Bronchial epithelial cell (primary cell): Measurements from ENCODE around the gene IL22RA1. TPM values are rescaled to one million over a fixed set of nuclear protein-coding genes. Genes with fewer than 3 reads are reported as not detected.

ENCODE experiments used
- DNase-seq: peaks from one replicate; pipeline ENCODE4 v3.0.0-alpha.2; 2010; ENCODE audit warnings: low read depth
- FAIRE-seq: peaks from 2 replicates; lab custom pipeline; 2011; peaks lifted over from hg19 to GRCh38; lab: Jason Lieb, UNC
- H3K27me3 ChIP-seq: 2 replicates; pipeline ENCODE4 v1.5.1; 2011; ENCODE audit warnings: low read length; ENCODE audit not compliant: control insufficient read depth, insufficient read depth
- H3K36me3 ChIP-seq: 2 replicates; pipeline ENCODE4 v1.5.1; 2011; ENCODE audit warnings: low read length; ENCODE audit not compliant: control insufficient read depth, insufficient read depth
- H3K4me3 ChIP-seq: 2 replicates; pipeline ENCODE4 v1.5.1; 2011; ENCODE audit warnings: mild to moderate bottlenecking, low read depth, low read length, control low read depth
- total RNA-seq: library from RNA; depleted of rRNA; stranded (reverse); fragments of >200 nt; gene quantifications from 2 replicates; pipeline ENCODE4 v1.2.1, GENCODE V29; 2014
- TF ChIP-seq, protein P1 (sequence below): IDR thresholded peaks from 2 replicates; pipeline ENCODE4 v1.5.1; 2011; ENCODE audit warnings: mild to moderate bottlenecking, moderate library complexity, low read length, control low read depth, inconsistent platforms; ENCODE audit not compliant: insufficient read depth, severe bottlenecking

IL22RA1 gene
- total RNA-seq, 1 donor from 2014 or later = 0.26 TPM

DNA sequence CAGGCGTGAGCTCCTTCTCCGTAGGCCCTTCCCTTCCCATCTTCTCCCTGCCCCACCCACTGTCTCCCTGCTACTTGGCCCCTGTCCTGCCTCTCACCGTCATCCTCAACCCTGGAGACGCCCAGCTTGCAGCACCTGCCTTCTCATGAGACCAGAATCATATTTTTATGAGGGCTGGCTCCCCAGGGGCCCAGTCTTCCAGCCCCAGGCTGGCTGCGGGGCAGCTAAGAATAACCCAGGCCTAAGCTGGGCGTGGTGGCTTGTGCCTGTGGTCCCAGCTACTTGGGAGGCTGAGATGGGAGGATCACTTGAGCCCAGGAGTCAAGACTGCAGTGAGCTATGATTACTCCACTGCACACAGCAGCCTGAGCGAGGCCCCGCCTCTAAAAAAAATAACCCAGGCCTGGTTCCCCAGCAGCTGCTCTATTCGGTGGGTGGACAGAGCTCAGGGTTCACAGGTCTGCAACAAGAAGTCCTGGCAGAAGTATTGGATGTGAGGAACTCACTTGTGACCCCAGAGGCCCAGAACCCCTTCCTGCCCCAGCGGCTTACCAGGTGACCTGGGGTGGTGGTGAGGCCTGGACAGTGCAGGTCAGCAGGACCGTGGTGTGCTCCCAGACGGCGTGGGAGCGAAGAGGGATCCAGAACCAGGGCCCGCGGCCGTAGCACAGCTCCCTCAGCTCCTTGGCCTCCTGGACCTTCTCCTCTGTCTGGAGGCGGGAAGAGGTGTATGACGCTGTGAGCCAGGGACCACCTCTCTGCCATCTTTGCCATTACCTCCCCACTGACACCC, 37.4 kb downstream of the IL22RA1 start:
- TF ChIP-seq, protein P1, sequence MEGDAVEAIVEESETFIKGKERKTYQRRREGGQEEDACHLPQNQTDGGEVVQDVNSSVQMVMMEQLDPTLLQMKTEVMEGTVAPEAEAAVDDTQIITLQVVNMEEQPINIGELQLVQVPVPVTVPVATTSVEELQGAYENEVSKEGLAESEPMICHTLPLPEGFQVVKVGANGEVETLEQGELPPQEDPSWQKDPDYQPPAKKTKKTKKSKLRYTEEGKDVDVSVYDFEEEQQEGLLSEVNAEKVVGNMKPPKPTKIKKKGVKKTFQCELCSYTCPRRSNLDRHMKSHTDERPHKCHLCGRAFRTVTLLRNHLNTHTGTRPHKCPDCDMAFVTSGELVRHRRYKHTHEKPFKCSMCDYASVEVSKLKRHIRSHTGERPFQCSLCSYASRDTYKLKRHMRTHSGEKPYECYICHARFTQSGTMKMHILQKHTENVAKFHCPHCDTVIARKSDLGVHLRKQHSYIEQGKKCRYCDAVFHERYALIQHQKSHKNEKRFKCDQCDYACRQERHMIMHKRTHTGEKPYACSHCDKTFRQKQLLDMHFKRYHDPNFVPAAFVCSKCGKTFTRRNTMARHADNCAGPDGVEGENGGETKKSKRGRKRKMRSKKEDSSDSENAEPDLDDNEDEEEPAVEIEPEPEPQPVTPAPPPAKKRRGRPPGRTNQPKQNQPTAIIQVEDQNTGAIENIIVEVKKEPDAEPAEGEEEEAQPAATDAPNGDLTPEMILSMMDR = no peak
- DNase-seq (no peak), FAIRE-seq (no peak)
- Histone ChIP-seq H3K27me3 (no peaks in the 10 kb centered on the region), H3K36me3 (no peaks in the 10 kb centered on the region), H3K4me3 (no peak overlapping the region)

DNA sequence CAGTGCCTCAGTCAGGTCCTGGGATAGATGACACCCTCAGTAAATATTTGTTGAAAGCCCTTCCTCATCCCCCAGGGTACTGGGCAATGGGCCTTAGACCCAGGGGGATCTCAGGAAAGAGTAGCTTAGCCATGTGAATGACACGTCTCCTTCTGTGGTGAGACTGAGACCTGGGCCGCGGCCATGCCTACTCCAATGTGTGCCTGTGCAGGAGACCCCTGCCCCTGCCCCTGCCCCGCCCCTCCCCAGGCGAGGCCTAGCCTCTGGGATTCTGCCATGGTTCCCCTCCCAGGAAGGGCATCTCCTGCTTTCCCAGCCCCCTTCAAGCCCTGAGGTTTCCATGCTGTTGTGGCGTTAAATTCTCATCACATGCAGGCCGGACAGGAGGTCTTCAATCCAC, 38.1 kb downstream of the IL22RA1 start:
- Histone ChIP-seq H3K27me3 (no peaks in the 10 kb centered on the region), H3K4me3 (no peak overlapping the region), H3K36me3 (no peaks in the 10 kb centered on the region)
- TF ChIP-seq, protein P1 = no peak
- FAIRE-seq (no peak), DNase-seq (no peak)

DNA sequence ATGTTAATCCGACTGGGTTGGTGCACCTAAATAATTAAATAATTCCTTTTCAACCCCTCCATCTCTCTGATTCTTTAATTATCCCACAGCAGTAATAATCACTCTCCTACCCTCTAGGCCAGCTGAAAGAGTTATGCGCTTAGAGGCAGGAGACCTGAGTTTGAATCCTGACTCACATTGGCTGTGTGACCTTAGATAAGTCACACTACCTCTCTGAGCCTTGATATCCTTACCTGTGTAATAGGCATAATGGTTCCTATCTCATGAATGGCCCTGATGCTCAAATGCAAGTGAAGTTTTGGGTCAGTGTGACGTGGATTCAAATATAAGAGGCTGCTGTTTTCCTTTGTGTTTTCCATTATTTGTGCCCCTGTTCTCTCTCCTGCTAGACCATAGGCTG, 39.1 kb downstream of the IL22RA1 start:
- Histone ChIP-seq H3K27me3 (no peaks in the 10 kb centered on the region), H3K4me3 (no peak overlapping the region), H3K36me3 (no peaks in the 10 kb centered on the region)
- DNase-seq (no peak), FAIRE-seq (no peak)
- TF ChIP-seq, protein P1 = no peak

DNA sequence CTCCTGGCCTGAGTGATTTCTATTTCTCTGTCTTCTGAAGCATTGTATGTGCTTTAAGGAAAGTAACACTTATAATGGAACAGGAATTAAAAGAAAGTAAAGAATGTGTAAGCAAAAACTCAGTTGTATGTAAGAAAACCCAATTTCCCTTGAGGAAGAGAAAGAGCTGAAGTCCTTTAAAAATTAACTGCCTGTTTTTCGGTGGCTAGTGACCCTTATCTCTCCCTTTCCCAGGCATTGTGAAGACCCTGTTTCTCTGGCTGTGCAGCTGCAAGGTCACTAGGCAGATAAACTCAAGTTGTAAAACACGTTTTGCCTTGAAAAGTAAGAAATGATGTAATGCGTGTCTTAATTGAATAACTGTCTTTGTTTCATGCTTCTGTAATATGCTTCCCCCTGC, 39.5 kb downstream of the IL22RA1 start:
- TF ChIP-seq, protein P1 = no peak
- H3K27me3 ChIP-seq = no peaks in the 10 kb centered on the region
- no peak for FAIRE-seq
- no peak for DNase-seq
- no peak overlapping the region for H3K4me3 ChIP-seq
- H3K36me3 ChIP-seq = no peaks in the 10 kb centered on the region

DNA sequence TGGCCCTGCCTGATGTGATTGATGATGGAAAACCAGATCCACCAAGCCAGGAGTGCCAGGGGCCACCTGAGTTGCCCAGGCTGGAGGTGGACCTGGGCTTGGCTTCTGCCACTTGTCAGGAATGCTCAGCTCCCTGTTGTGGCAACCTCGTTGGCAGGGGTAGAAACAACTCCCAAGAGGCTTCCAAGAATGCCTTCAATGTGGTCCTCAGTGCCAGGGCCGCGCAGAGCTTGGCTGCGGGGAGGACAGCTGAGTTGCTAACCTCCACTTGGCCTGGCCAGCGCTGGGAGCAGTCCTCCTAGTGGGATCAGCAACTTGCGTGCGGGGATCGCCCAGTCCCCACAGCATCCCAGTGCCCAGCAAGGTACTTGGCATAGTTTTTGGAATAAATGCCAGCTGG, 40.0 kb downstream of the IL22RA1 start:
- Histone ChIP-seq H3K4me3 (no peak overlapping the region), H3K27me3 (no peaks in the 10 kb centered on the region), H3K36me3 (no peaks in the 10 kb centered on the region)
- FAIRE-seq = no peak
- TF ChIP-seq, protein P1 = no peak
- DNase-seq = no peak
